Large intestine (tissue), 3 donors: ENCODE measurements around the gene STX8. TPM values are rescaled to one million over a fixed set of nuclear protein-coding genes. Genes with fewer than 3 reads are reported as not detected.
"Not testable (repeated sequence)": the region's sequence is repeated elsewhere in the genome, so short reads cannot be mapped to it uniquely, and the experiment has no call there.

ENCODE experiments used
- DNase-seq, 2 donors: peaks; one replicate each; pipeline versions ENCODE4 v3.0.0 to v3.0.0-alpha.2; 2013
- H3K27ac ChIP-seq: one replicate; pipeline ENCODE4 v1.5.1; 2013; ENCODE audit warnings: low read length
- H3K27me3 ChIP-seq: 2 replicates; pipeline ENCODE4 v1.6.1; 2013; ENCODE audit warnings: low read length; ENCODE audit not compliant: control insufficient read depth, insufficient read depth
- H3K36me3 ChIP-seq: 2 replicates; pipeline ENCODE4 v1.6.1; 2013; ENCODE audit warnings: low read length; ENCODE audit not compliant: control insufficient read depth, insufficient read depth
- H3K4me1 ChIP-seq: one replicate; pipeline ENCODE4 v1.6.1; 2013; ENCODE audit warnings: low read length; ENCODE audit not compliant: control insufficient read depth, insufficient read depth
- H3K4me3 ChIP-seq: one replicate; pipeline ENCODE4 v1.5.1; 2013; ENCODE audit warnings: low read length
- H3K9me3 ChIP-seq: one replicate; pipeline ENCODE4 v1.6.1; 2013; ENCODE audit warnings: mild to moderate bottlenecking, low read depth, low read length, moderate library complexity; ENCODE audit not compliant: control insufficient read depth
- WGBS: methylation state at CpG from one replicate; pipeline ENCODE4 v1.1.5; 2013; ENCODE audit warnings: low lambda C conversion rate; ENCODE audit not compliant: insufficient coverage; 5-methylcytosine and 5-hydroxymethylcytosine counted together
- polyA plus RNA-seq: library from polyadenylated mRNA; unstranded; fragments of 120-200 nt; gene quantifications from one replicate; pipeline ENCODE4 v1.2.1, GENCODE V29; 2013

The STX8 gene
- polyA plus RNA-seq, 1 donor: 53.6 TPM

- peak in 1 of 2 donors; percentile 62 for DNase-seq
- Histone ChIP-seq H3K36me3 (no peaks in the 10 kb centered on the region), H3K9me3 (peaks cover 3% of the 10 kb centered on the region), H3K4me3 (no peak overlapping the region), H3K4me1 (peaks cover 21% of the 10 kb centered on the region), H3K27ac (peak overlapping the region; percentile 87), H3K27me3 (no peaks in the 10 kb centered on the region)
- WGBS: 60% methylated on average over 1 of the region's 1 CpG
Observed at GRCh38 chr17:9451934-9452333, 123.7 kb downstream of the STX8 start.

- not testable (repeated sequence) for H3K27me3 ChIP-seq, H3K4me3 ChIP-seq, H3K27ac ChIP-seq, H3K4me1 ChIP-seq, H3K9me3 ChIP-seq, H3K36me3 ChIP-seq, DNase-seq
- 100% methylated on average over 2 of the region's 6 CpGs for WGBS
Observed at GRCh38 chr17:9447298-9447697, 128.3 kb downstream of the STX8 start.

DNA sequence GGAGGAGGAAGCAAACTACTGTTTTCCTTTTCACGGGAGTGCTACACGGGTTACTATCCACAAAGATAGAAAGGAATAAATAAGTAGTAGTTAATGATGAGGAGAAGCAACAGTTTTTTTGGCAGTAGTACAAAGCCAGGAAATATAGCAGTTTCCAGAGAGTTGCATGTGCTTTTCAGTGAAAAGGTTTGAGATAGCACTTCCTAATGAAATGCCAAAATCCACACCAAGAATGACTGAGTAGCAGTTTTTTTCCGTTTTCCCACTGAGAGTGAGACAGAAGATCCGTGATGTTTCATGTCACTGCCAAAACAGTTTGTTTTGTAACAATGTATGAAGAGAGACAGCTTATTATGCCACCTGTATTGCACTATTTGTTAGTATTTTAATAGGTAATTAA, 129.1 kb downstream of the STX8 start:
- Histone ChIP-seq H3K9me3 (peaks cover 3% of the 10 kb centered on the region), H3K4me1 (no peaks in the 10 kb centered on the region), H3K27me3 (no peaks in the 10 kb centered on the region), H3K4me3 (no peak overlapping the region), H3K36me3 (no peaks in the 10 kb centered on the region), H3K27ac (no peak overlapping the region)
- 100% methylated on average over 1 of the region's 4 CpGs for WGBS
- no peak for DNase-seq

GRCh38 chr17:9445424-9445823, 130.2 kb downstream of the STX8 start:
- no peaks in the 10 kb centered on the region for H3K4me1 ChIP-seq
- peaks cover 3% of the 10 kb centered on the region for H3K9me3 ChIP-seq
- no peak for DNase-seq
- H3K36me3 ChIP-seq: peaks cover 2% of the 10 kb centered on the region
- WGBS: 60% methylated on average over 2 of the region's 7 CpGs
- H3K27me3 ChIP-seq: no peaks in the 10 kb centered on the region
- no peak overlapping the region for H3K27ac ChIP-seq
- H3K4me3 ChIP-seq: no peak overlapping the region

DNA sequence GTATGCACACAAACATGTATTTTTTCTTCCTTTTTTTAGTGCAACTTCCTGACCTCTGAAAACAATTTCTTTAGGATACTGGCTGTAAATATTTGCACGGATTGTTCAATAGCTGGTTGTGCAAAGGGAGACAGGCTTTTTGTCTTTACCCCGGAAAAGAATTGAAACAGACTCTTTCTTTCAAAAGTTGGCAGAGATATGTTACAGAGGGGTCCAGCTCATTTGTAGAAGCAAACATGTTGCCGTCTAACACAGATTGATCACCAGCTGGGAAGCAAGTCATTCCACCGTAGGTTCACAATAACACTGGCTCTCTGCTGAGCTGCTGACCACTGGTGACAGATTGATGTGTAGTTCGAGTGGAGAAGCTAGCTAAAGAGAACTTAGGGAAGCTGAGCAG, 130.9 kb downstream of the STX8 start:
- DNase-seq: no peak
- 62% methylated on average over 2 of the region's 5 CpGs for WGBS
- H3K9me3 ChIP-seq: peaks cover 3% of the 10 kb centered on the region
- no peaks in the 10 kb centered on the region for H3K4me1 ChIP-seq
- H3K36me3 ChIP-seq: peaks cover 2% of the 10 kb centered on the region
- H3K4me3 ChIP-seq: no peak overlapping the region
- H3K27me3 ChIP-seq: no peaks in the 10 kb centered on the region
- no peak overlapping the region for H3K27ac ChIP-seq

GRCh38 chr17:9443811-9444210, 131.8 kb downstream of the STX8 start:
- H3K4me3 ChIP-seq: no peak overlapping the region
- WGBS: 87% methylated on average over 5 of the region's 5 CpGs

DNA sequence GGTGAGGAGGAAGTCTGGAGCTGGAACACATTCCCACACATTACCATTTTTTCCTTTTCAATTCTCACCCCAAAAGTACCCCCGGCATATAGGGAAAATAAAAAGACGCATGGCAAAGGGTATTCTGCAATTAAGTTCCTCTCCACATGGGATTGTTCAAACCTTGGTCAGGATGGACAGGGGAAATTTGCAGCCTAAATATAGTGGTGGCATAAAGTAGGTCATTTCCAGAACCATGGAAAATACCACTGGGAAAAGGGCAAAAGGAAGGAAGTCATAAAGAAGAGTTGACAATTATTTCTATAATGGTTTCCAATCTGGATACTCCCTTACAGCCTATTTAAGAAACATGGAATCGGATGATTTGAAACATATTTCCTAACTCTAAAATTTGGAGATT, 135.8 kb downstream of the STX8 start:
- no peak for DNase-seq
- 100% methylated on average over 1 of the region's 3 CpGs for WGBS

More at GRCh38 chr17:9443811-9444210, 131.8 kb downstream of the STX8 start:
- no peak for DNase-seq
- Histone ChIP-seq H3K27me3 (no peaks in the 10 kb centered on the region), H3K4me1 (no peaks in the 10 kb centered on the region), H3K36me3 (peaks cover 2% of the 10 kb centered on the region), H3K9me3 (no peaks in the 10 kb centered on the region), H3K27ac (no peak overlapping the region)

DNA sequence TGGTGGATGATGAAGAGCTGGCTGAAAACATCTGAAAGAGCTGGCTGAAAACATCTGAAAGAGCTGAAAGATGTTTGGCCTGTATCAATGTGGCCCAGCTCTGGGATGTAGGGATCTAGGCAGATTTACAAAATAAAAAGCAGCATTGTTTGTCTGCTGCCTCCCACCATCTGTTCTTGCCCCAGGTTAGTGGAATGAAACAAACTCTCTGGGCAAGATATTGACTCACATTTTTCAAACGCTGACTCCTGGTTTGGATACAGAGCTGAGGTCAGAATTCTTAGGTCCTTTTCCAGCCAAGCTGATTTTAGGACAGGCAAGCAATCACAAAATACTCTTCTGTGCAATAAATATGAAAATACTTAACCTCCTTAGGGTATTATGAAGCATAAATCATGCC, 139.0 kb downstream of the STX8 start:
- WGBS: no CpG with 5 or more reads among the region's 1 CpG
- H3K27ac ChIP-seq: no peak overlapping the region
- no peaks in the 10 kb centered on the region for H3K9me3 ChIP-seq
- H3K27me3 ChIP-seq: no peaks in the 10 kb centered on the region
- DNase-seq: no peak
- peaks cover 2% of the 10 kb centered on the region for H3K36me3 ChIP-seq
- no peak overlapping the region for H3K4me3 ChIP-seq
- peaks cover 2% of the 10 kb centered on the region for H3K4me1 ChIP-seq

More for the DNA sequence above, 135.8 kb downstream of the STX8 start:
- no peak overlapping the region for H3K27ac ChIP-seq
- no peaks in the 10 kb centered on the region for H3K27me3 ChIP-seq
- no peaks in the 10 kb centered on the region for H3K9me3 ChIP-seq
- no peaks in the 10 kb centered on the region for H3K4me1 ChIP-seq
- H3K4me3 ChIP-seq: no peak overlapping the region
- H3K36me3 ChIP-seq: peaks cover 2% of the 10 kb centered on the region

- Histone ChIP-seq H3K4me3 (no peak overlapping the region), H3K27me3 (no peaks in the 10 kb centered on the region), H3K36me3 (no peaks in the 10 kb centered on the region), H3K9me3 (no peaks in the 10 kb centered on the region), H3K27ac (no peak overlapping the region), H3K4me1 (peaks cover 2% of the 10 kb centered on the region)
- DNase-seq: no peak
- 95% methylated on average over 3 of the region's 6 CpGs for WGBS
Observed at GRCh38 chr17:9435165-9435564, 140.5 kb downstream of the STX8 start.

GRCh38 chr17:9434642-9435057, 141.0 kb downstream of the STX8 start:
- H3K27me3 ChIP-seq: no peaks in the 10 kb centered on the region
- no peak overlapping the region for H3K4me3 ChIP-seq
- WGBS: no CpG with 5 or more reads among the region's 3 CpGs
- H3K4me1 ChIP-seq: peaks cover 2% of the 10 kb centered on the region
- H3K36me3 ChIP-seq: no peaks in the 10 kb centered on the region
- no peaks in the 10 kb centered on the region for H3K9me3 ChIP-seq
- no peak for DNase-seq
- H3K27ac ChIP-seq: no peak overlapping the region

DNA sequence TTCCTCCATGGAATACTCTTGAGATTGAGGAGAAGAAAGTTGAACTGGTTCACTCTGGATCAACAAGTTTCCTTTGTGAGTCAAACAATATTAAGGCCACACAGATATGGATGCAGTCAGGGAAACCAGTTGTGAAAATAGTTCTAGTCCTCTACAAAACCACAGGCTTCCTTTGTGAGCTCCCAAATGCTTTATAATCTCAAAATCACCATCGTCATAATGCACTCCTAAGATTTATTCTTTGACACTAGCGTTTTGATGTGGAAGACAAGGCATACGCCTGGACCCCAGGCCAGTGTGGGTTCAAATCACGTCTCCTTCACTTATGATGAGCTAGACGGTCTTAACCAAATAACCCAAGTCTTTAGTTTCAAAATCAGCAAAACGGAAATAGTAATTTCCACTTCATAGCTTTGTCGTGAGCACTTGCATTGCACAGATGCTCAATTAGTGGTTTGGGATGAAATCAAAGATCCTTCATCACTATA, 142.6 kb downstream of the STX8 start:
- peak overlapping the region; percentile 23 for H3K27ac ChIP-seq
- H3K4me1 ChIP-seq: peaks cover 2% of the 10 kb centered on the region
- H3K27me3 ChIP-seq: no peaks in the 10 kb centered on the region
- H3K4me3 ChIP-seq: no peak overlapping the region
- no peaks in the 10 kb centered on the region for H3K9me3 ChIP-seq
- no peak for DNase-seq
- 77% methylated on average over 3 of the region's 7 CpGs for WGBS
- H3K36me3 ChIP-seq: no peaks in the 10 kb centered on the region
